Stomach (tissue), 4 donors: Measurements from ENCODE around the gene JDP2.

Experiments used
- CTCF ChIP-seq, 7 experiments: fragments of 450-650 bp in 4 of 7; fragments of 200-600 bp in 3 of 7; sonication (generic) in 3 of 7; IDR thresholded peaks; one replicate each; pipeline ENCODE4 v1.5.1; 2016 to 2019; ENCODE audit warnings: antibody characterized with exemption in 7 of 7, control low read depth in 2 of 7, mild to moderate bottlenecking in 1 of 7
- POLR2A ChIP-seq, 4 donors: fragments of 450-650 bp; IDR thresholded peaks; one replicate each; pipeline ENCODE4 v1.6.1; 2016; ENCODE audit warnings: antibody characterized with exemption in 4 of 4, control low read depth in 2 of 4, mild to moderate bottlenecking in 1 of 4, moderate library complexity in 1 of 4
- POLR2AphosphoS5 ChIP-seq, 3 donors: sonication (generic); formaldehyde crosslinking; IDR thresholded peaks; one replicate each; pipeline ENCODE4 v1.6.1; 2016; ENCODE audit warnings: antibody characterized with exemption in 3 of 3

GRCh38 chr14:75449696-75450095, 21.9 kb downstream of the JDP2 start:
- no peak for TF ChIP-seq POLR2A (IDR thresholded peaks at IDR 0.05)
- TF ChIP-seq CTCF (IDR thresholded peaks at IDR 0.05) = no peak
- no peak for TF ChIP-seq POLR2AphosphoS5 (IDR thresholded peaks at IDR 0.05)
